Femur (tissue), 1 donor: ENCODE data around the gene PER3.

Experiments
- DNase-seq: peaks from one replicate; pipeline ENCODE4 v3.0.0-alpha.2; 2017

The PER3 gene

DNA sequence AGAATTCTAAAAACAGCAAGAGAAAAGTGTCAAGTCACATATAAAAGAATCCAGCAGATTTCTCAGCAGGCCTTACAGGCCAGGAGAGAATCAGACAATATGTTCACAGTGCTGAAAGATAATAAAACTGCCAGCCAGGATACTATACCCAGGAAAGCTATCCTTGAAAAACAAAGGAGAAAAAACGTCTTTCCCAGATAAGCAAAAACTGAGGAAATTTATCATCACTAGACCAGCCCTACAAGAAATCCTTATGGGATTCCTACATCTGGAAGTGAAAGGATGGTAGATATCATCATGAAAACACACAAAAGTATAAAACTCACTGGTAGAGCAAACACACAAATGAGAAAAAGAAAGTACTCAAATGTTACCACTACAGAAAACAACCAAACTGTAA lies 93.9 kb downstream of the PER3 start:
- no peak for DNase-seq

DNA sequence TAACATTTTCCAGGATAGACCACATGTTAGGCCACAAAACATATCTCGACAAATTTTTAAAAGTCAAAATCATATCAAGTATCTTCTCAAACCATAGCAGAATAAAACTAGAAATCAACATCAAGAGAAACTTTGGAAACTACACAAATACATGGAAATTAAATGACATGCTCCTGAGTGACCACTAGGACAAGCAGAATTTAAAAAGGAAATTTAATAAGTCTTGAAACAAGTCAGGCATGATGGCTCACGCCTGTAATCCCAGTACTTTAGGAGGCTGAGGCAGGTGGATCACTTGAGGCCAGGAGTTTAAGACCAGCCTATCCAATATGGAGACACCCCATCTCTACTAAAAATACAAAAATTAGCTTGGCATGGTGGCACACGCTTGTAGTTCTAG lies 95.1 kb downstream of the PER3 start:
- no peak for DNase-seq

DNA sequence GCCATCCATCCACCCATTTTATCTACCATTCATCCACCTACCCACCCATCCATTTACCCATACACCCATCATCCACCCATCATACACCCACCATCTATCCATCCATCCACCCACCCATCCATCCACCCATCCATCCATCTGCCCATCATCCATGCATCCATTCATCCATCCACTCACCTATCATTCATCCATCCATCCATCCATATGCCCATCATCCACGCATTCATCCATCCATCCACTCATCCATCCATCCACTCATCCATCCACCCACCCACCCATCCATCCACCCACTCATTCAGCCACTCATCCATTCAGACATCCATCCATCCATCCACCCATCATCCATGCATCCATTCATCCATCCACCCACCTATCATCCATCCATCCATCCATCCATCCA lies 100.7 kb downstream of the PER3 start:
- DNase-seq: no peak

DNA sequence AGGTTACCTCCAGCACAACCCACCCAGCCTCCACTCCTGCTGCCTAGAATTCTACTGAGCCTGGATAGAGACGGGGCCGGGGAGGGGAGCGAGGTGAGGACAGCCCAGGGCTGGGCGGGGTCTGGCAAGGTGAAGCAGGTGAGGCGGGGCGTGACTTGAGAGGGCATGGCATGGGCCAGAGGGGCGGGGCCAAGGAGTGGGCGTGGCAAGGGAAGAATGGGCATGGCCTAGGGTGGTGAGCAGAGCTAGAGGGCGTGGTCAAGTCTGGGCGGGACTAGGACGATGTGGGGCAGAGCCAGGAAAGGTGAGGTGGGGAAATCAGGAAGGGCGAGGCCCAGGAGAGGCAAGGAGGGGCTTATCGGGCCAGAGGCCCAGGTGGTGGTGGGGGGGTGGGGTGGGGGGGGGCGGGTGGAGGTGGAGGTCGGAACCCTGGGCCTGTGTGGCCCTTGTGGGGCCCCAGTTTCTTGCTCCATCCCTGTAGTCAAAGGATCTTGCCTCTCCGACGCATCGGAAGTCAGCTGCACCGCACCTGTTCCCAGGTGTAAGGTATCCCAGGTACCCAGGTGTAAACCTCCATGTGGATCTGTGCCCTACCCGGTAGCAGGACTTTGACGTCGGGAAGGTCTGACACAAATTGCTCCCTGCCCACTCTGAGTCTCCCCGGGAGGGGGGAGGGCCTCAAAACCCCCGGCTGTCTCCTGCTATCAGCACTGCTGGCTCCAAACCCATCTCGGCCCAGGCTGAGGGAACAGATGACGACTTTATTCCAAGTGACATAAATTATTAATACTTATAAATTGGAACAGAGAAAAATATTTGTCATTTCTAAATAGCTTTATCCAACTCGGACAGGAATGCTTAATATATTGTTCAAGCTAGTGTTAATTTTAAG lies 101.7 kb downstream of the PER3 start:
- DNase-seq: no peak

DNA sequence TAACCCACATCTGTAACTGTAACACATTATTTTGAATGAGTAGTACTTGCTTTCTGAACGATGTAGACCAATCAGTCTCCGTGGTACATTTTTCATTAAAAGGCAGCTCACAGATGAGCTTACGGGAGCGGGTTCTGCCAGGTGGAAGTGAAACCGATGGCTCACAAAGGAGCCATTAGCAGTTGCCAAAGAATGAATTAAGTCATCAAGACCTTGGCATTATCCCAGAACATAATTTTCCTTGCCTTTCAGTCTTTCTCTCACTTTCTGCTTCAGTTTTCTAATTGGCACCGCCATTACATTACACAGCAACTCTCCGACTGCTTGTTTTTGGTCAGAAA lies 102.3 kb downstream of the PER3 start:
- no peak for DNase-seq

DNA sequence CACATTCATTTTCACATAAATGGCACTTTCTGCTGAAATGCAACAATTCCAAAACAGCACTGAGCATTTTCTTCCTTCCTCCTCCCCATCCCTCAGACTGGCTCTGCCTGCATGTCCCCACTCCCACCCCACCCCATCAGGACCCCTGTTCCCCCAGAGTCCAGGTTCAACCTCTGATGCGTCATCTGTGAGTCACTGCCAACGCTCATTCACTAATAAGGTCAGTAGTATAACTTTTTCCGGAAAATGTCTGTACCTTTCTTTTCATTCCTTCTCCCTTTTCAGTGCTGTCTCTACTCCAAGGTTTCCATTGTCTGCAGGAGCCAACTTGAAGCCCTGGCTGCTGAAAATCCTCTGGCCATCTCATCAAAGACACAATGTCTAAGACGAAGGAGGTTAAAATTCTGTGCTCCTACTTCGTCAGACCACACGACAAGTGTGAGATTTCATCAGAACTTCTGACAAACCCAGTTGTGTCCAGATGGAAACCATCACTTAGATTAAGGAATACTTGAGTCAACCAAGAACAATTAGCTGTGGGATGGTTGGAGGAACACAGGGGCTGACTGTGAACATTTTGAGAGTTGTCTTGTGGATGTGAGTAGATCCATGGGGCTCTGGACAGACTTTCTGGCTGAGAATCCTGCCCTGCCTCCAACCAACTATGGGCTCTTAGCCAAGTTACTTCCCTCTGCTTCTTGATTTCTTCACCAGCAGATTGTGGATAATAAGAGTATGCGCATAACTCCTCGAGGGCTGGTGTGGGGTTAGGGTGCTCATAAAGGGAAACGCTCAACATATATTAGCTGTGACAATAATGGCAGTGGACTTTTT lies 104.4 kb downstream of the PER3 start:
- no peak for DNase-seq

DNA sequence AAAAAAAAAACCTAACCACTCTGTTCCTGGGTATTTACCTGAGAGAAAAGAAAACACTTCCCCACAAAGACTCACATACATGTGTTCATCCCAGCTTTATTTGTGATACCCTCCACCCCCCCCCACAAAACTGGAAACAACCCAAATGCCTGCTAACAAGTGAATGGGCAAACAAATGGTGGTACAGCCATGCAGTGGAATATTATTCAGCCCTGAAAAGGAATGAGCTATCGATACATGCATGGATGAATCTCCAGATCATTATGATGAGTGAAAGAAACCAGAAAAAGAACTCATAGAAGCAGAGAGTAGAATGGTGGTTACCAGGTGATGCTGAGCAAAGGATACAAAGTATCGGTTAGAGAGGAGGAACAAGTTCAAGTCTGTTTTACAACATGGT lies 106.8 kb downstream of the PER3 start:
- DNase-seq: no peak

DNA sequence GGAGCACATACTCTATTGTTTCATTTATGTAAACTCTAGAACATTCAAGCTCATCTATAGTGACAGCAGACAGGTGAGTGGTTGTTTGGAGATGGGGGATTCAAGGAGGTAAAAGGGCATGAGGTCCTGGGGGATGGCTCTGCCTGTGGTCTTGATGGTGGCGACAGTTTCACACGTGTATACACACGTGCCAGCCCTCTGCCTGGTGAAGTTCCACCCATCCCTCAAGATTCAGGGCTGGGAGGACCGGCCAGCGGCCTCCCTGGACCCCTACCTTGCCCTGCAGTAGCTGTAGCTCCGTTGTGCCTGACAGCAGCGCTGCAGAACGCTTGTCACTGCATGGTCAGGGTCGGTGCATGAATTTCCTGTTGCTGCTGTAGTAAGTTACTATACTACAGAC lies 107.7 kb downstream of the PER3 start:
- DNase-seq: no peak

DNA sequence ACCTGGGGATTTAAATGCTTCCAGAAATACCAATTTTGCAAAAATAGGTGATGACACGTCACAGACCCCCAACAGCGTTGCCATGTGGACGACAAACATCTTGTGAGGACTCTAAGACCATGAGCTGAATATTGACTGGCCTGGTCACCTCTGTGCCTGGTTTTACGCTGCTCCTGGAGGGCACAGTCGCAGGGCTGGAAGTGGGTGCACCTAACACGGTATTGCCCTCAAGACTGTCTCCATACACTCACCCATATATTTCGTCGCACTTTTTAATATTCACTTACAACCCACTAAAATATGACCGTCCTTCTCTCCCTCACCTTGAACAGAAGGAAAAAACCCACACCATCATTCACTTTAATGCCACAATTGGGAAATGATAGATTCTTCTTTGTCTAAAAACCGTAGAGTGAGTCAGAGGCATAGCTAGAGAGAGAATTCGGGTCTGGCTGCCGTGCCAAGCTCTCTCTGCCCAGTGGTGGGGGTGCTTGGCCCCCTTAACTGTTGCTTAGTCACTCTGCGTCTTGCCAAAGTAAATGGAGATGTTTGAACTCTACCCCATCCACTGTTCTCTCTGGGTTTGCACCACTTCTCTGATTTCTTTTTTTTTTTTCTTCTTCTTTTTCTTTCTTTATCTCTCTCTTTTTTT lies 109.6 kb downstream of the PER3 start:
- DNase-seq: no peak
